Gastroesophageal sphincter (tissue), 4 donors: Measurements from ENCODE around the gene EBP. TPM values are rescaled to one million over a fixed set of nuclear protein-coding genes. Genes with fewer than 3 reads are reported as not detected.

Experiments used
- ATAC-seq: fragments of 150-250 bp; one replicate; pipeline ENCODE4 v1.9.1; 2016; ENCODE audit warnings: mild to moderate bottlenecking, moderate library complexity
- H3K27ac ChIP-seq, 4 donors: fragments of 200-600 bp; sonication (generic) in 3 of 4; 1 replicate in 3 of 4; 2 replicates in 1 of 4; pipeline ENCODE4 v1.5.1; 2016 to 2019
- H3K27me3 ChIP-seq: fragments of 200-600 bp; sonication (generic); one replicate; pipeline ENCODE4 v1.5.1; 2019
- H3K36me3 ChIP-seq, 2 donors: fragments of 200-600 bp; sonication (generic); one replicate each; pipeline ENCODE4 v1.5.1; 2019; ENCODE audit warnings: control low read depth in 1 of 2
- H3K4me1 ChIP-seq, 3 donors: fragments of 200-600 bp; sonication (generic); 1 replicate in 2 of 3; 2 replicates in 1 of 3; pipeline ENCODE4 v1.5.1; 2016 to 2019; ENCODE audit warnings: control low read depth in 2 of 3
- H3K4me3 ChIP-seq, 2 donors: fragments of 200-600 bp; sonication (generic); one replicate each; pipeline ENCODE4 v1.5.1; 2019; ENCODE audit warnings: mild to moderate bottlenecking in 1 of 2, moderate library complexity in 1 of 2
- H3K9me3 ChIP-seq, 3 donors: fragments of 200-600 bp; sonication (generic); one replicate each; pipeline ENCODE4 v1.5.1; 2017 to 2019; ENCODE audit warnings: control low read depth in 2 of 3
- EP300 ChIP-seq: sonication (generic); formaldehyde crosslinking; IDR thresholded peaks from one replicate; pipeline ENCODE4 v1.6.1; 2017; ENCODE audit warnings: antibody characterized with exemption, mild to moderate bottlenecking
- POLR2A ChIP-seq, 2 donors: fragments of 450-650 bp; IDR thresholded peaks; one replicate each; pipeline ENCODE4 v1.6.1; 2017; ENCODE audit warnings: antibody characterized with exemption in 2 of 2, mild to moderate bottlenecking in 2 of 2, moderate library complexity in 1 of 2
- POLR2AphosphoS5 ChIP-seq: sonication (generic); formaldehyde crosslinking; IDR thresholded peaks from one replicate; pipeline ENCODE4 v1.6.1; 2017; ENCODE audit warnings: antibody characterized with exemption
- WGBS, 2 donors: methylation state at CpG; one replicate each; pipeline ENCODE4 v1.1.5; 2018; ENCODE audit warnings: low coverage in 1 of 2; 5-methylcytosine and 5-hydroxymethylcytosine counted together
- total RNA-seq, 4 donors: library from RNA; depleted of rRNA; stranded (reverse); fragments of >200 nt; gene quantifications; one replicate each; pipeline ENCODE4 v1.1.0, GENCODE V29; 2016
- TF ChIP-seq, protein P1 (sequence below), 4 experiments: fragments of 200-600 bp in 2 of 4; fragments of 450-650 bp in 2 of 4; sonication (generic) in 1 of 4; IDR thresholded peaks; one replicate each; pipeline ENCODE4 v1.5.1; 2017 to 2019; ENCODE audit warnings: antibody characterized with exemption in 4 of 4, mild to moderate bottlenecking in 2 of 4, moderate library complexity in 2 of 4

The EBP gene
- total RNA-seq, 4 donors from 2014 or later: 12.9 to 17.7 (median 14.5) TPM

DNA sequence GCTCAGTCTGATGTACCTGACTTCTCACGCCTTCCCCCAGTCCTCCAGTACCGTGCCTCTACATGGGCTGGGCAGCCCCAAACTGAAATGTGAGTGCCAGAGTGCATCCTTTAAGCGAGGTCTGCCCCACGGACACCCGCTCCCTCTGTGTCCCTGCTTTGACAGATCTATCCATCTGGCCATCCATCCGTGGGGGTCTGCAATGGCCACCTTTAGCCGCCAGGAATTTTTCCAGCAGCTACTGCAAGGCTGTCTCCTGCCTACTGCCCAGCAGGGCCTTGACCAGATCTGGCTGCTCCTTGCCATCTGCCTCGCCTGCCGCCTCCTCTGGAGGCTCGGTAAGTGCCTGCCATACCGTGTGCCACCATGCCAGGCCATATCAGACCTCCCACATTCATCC lies 12.0 kb upstream of the EBP start:
- no peak for ATAC-seq
- Histone ChIP-seq H3K9me3 (no peaks in the 10 kb centered on the region), H3K36me3 (peaks cover 0 to 9% of the 10 kb centered on the region in 2 donors), H3K27me3 (no peaks in the 10 kb centered on the region), H3K4me1 (peaks cover 0 to 11% (median 0%) of the 10 kb centered on the region in 3 donors), H3K27ac (peak overlapping the region in 2 of 4 donors; percentile 81 to 86), H3K4me3 (peak overlapping the region; percentile 75 to 100)
- TF ChIP-seq EP300 (no peak), POLR2A (IDR thresholded peaks at IDR 0.05) (no peak), POLR2AphosphoS5 (no peak)
- TF ChIP-seq, protein P1, sequence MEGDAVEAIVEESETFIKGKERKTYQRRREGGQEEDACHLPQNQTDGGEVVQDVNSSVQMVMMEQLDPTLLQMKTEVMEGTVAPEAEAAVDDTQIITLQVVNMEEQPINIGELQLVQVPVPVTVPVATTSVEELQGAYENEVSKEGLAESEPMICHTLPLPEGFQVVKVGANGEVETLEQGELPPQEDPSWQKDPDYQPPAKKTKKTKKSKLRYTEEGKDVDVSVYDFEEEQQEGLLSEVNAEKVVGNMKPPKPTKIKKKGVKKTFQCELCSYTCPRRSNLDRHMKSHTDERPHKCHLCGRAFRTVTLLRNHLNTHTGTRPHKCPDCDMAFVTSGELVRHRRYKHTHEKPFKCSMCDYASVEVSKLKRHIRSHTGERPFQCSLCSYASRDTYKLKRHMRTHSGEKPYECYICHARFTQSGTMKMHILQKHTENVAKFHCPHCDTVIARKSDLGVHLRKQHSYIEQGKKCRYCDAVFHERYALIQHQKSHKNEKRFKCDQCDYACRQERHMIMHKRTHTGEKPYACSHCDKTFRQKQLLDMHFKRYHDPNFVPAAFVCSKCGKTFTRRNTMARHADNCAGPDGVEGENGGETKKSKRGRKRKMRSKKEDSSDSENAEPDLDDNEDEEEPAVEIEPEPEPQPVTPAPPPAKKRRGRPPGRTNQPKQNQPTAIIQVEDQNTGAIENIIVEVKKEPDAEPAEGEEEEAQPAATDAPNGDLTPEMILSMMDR (IDR thresholded peaks at IDR 0.05): no peak
- 90% methylated on average over 4 of the region's 11 CpGs; no CpG with 5 or more reads in 1 of the 2 donors for WGBS, 2 donors

DNA sequence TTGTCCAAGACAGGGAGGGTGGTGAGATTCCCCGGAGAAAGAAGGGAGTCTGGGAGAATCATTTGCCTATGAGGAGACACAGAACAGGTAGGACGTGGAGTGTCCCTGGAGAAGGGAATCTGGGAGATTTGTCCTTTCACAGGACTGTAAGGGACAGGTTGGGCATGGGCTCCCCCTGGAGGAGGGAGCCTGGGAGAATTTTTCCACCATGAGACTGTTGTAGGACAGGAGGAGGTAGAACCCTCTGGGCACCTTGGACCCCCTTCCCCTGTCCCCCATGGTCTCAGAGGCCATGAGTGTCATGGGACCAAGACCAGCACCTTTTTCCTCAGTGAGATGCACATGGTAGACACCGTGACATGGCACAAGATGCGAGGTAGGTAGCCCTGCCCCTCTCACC lies 10.0 kb upstream of the EBP start:
- ATAC-seq: no peak
- Histone ChIP-seq H3K9me3 (no peaks in the 10 kb centered on the region), H3K36me3 (peaks cover 0 to 27% of the 10 kb centered on the region in 2 donors), H3K27ac (no peak overlapping the region), H3K4me3 (no peak overlapping the region), H3K4me1 (peaks cover 0 to 11% (median 0%) of the 10 kb centered on the region in 3 donors), H3K27me3 (no peaks in the 10 kb centered on the region)
- TF ChIP-seq POLR2AphosphoS5 (no peak), EP300 (no peak)
- TF ChIP-seq, protein P1 (IDR thresholded peaks at IDR 0.05): peak in 1 of 4 experiments; percentile 33
- 52% methylated on average over 4 of the region's 4 CpGs; no CpG with 5 or more reads in 1 of the 2 donors for WGBS, 2 donors

DNA sequence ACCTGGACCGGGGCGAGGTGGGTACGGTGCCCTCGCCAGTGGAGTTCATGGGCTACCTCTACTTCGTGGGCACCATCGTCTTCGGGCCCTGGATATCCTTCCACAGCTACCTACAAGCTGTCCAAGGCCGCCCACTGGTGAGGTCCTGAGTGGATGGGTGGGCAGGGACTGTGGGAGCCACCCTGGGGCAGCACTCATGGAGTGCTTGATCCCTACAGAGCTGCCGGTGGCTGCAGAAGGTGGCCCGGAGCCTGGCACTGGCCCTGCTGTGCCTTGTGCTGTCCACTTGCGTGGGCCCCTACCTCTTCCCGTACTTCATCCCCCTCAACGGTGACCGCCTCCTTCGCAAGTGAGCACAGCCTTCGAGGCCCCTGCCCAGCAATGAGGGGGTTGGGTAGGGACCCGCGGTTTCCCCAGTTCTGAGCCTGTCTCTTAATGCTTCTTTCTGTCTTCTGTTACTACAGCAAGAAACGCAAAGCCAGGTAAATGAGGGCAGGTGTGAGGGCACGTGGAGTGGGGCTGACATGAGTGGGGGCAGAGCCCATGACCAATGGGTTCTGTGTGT lies 9.2 kb upstream of the EBP start:
- Histone ChIP-seq H3K9me3 (no peaks in the 10 kb centered on the region), H3K27ac (no peak overlapping the region), H3K4me1 (peaks cover 0 to 11% (median 0%) of the 10 kb centered on the region in 3 donors), H3K4me3 (no peak overlapping the region), H3K36me3 (peaks cover 0 to 36% of the 10 kb centered on the region in 2 donors), H3K27me3 (no peaks in the 10 kb centered on the region)
- TF ChIP-seq, protein P1 (IDR thresholded peaks at IDR 0.05): no peak
- WGBS, 2 donors: no CpG with 5 or more reads among the region's 20 CpGs
- no peak for ATAC-seq

DNA sequence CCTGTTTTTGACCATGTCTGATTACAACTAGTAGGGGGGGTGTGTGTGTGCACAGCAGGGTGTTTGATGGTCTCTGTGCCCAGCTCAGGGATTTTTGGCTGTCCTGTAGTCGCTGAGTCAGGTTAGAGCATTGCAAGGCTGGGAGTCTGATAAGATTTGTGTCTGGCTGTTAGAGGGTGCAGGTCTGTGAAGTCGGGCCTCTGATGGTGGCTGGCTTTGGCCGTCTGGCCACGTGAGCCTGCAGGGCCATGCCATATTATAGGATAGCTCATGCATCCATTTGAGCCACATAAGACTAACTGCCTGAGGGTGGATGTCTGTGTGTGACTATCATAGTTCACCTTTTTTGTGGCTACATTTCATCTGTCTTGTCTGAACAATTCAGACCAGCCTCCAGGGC lies 7.9 kb upstream of the EBP start:
- 63% methylated on average over 2 of the region's 4 CpGs; no CpG with 5 or more reads in 1 of the 2 donors for WGBS, 2 donors
- Histone ChIP-seq H3K4me3 (no peak overlapping the region), H3K27ac (no peak overlapping the region), H3K36me3 (peaks cover 0 to 36% of the 10 kb centered on the region in 2 donors), H3K27me3 (no peaks in the 10 kb centered on the region), H3K4me1 (peaks cover 0 to 11% (median 0%) of the 10 kb centered on the region in 3 donors), H3K9me3 (no peaks in the 10 kb centered on the region)
- TF ChIP-seq POLR2A (IDR thresholded peaks at IDR 0.05) (no peak), EP300 (no peak), POLR2AphosphoS5 (no peak)
- TF ChIP-seq, protein P1 (IDR thresholded peaks at IDR 0.05): no peak
- ATAC-seq: no peak

DNA sequence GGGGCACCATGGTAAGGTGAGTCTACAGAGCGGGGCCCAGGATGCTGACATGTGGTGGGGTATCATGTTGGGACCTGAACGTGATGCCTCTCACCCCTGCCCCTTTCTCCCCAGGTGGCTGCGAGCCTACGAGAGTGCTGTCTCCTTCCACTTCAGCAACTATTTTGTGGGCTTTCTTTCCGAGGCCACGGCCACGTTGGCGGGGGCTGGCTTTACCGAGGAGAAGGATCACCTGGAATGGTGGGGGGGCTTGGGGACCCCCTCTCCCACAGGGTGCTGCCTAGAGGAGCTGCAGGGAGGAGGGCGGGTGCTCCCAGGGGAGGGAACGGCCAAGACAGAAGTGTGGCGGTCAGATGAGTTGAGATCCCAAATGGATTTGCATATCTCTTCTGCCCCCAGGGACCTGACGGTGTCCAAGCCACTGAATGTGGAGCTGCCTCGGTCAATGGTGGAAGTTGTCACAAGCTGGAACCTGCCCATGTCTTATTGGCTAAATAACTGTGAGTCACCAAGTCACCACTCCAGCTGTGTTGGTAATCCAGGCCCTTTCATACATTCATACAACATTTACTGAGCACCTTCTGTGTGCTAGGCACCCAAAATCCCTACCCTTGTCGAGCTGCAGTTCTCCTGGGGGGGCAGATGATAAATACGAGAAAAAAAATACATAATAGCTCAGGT lies 7.3 kb upstream of the EBP start:
- no peak overlapping the region for H3K27ac ChIP-seq
- H3K27me3 ChIP-seq: no peaks in the 10 kb centered on the region
- H3K4me3 ChIP-seq: no peak overlapping the region
- 60 to 100% methylated on average over 1 of the region's 16 CpGs for WGBS, 2 donors
- peaks cover 0 to 10% (median 0%) of the 10 kb centered on the region in 3 donors for H3K4me1 ChIP-seq
- H3K9me3 ChIP-seq: no peaks in the 10 kb centered on the region
- H3K36me3 ChIP-seq: peaks cover 0 to 36% of the 10 kb centered on the region in 2 donors
- TF ChIP-seq, protein P1 (IDR thresholded peaks at IDR 0.05): no peak
- TF ChIP-seq POLR2A (IDR thresholded peaks at IDR 0.05) (no peak), EP300 (no peak), POLR2AphosphoS5 (no peak)
- no peak for ATAC-seq
